Lower lobe of right lung (tissue), 2 donors: ENCODE measurements around the gene PIEZO2. TPM values are rescaled to one million over a fixed set of nuclear protein-coding genes. Genes with fewer than 3 reads are reported as not detected.

ENCODE experiments used
- ATAC-seq, 2 donors: fragments of 200-7000 bp; cut with Tn5 transposase; one replicate each; pipeline ENCODE4 v1.9.1; 2020 to 2022; ENCODE audit warnings: mild to moderate bottlenecking in 2 of 2, moderate library complexity in 2 of 2
- DNase-seq: peaks from one replicate; pipeline ENCODE4 v3.0.0-alpha.2; 2020
- H3K27ac ChIP-seq: fragments of 200-600 bp; one replicate; pipeline ENCODE4 v1.8.0; 2022
- H3K27me3 ChIP-seq: fragments of 200-600 bp; one replicate; pipeline ENCODE4 v1.8.0; 2022; ENCODE audit warnings: low read depth
- H3K36me3 ChIP-seq: fragments of 200-600 bp; one replicate; pipeline ENCODE4 v1.8.0; 2022; ENCODE audit warnings: mild to moderate bottlenecking
- H3K4me1 ChIP-seq: fragments of 200-600 bp; one replicate; pipeline ENCODE4 v1.8.0; 2022
- H3K4me3 ChIP-seq: fragments of 200-600 bp; one replicate; pipeline ENCODE4 v1.8.0; 2022; ENCODE audit warnings: mild to moderate bottlenecking
- H3K9me3 ChIP-seq: fragments of 200-600 bp; one replicate; pipeline ENCODE4 v1.8.0; 2022
- CTCF ChIP-seq: fragments of 200-600 bp; IDR thresholded peaks from one replicate; pipeline ENCODE4 v1.8.0; 2022; ENCODE audit warnings: antibody characterized with exemption, mild to moderate bottlenecking
- intact Hi-C: fragments of 100-400 bp; cut with DNase I; formaldehyde crosslinking; loops from one replicate; pipeline ENCODE4 v1.11.0; 2022
- total RNA-seq: library from RNA; stranded (reverse); fragmentation: NEBNext Ultra II Directional; extraction: Animal tissue kit (Norgen Biotek cat#: 25700); gene quantifications from one replicate; pipeline ENCODE4 v1.2.1, GENCODE V29; 2021
- donor health status: DM: no; HTN: yes; CAD: no; lungs with severe emphysema.

Gene PIEZO2
- total RNA-seq, 1 donor from 2014 or later = 11.1 TPM

- Histone ChIP-seq H3K27ac (no peak overlapping the region), H3K27me3 (no peaks in the 10 kb centered on the region), H3K36me3 (no peaks in the 10 kb centered on the region), H3K4me3 (no peak overlapping the region), H3K4me1 (no peaks in the 10 kb centered on the region), H3K9me3 (no peaks in the 10 kb centered on the region)
- ATAC-seq (no peak), DNase-seq (no peak)
- no peak for TF ChIP-seq CTCF
- intact Hi-C loops = no loop called here
Observed at GRCh38 chr18:10928011-10928771, 221.2 kb downstream of the PIEZO2 start.

GRCh38 chr18:10927286-10927992 is 221.9 kb downstream of the PIEZO2 start:
- intact Hi-C loops = no loop called here

DNA sequence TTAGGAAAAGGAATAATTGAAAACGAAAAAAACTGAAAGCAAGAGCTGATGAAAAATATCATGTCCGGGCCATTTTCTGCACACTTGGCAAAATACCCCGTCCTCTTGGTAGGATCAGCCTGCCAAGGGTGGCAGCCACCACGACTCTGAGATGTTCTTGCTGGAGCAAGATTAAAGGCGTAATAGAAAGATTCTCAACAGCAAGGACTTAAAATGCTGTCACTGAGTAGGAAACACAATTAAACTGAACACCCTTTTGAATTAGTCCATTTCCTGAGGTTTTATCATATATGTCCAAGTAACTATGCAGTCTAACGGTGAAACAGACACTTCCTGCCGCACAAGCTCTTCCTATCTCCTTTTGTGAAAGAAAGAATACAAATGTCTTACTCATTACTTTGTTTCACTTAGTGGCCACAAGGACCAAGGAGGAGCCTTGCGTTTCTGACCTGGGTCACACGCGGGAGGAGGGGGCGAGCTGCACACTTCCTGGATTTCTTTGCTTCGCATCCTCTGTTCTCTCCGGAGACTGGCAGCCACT is 222.7 kb downstream of the PIEZO2 start:
- H3K36me3 ChIP-seq = no peaks in the 10 kb centered on the region
- ATAC-seq (no peak), DNase-seq (no peak)
- no peaks in the 10 kb centered on the region for H3K4me1 ChIP-seq
- no peaks in the 10 kb centered on the region for H3K9me3 ChIP-seq
- H3K27ac ChIP-seq = peak overlapping the region; percentile 53
- no peaks in the 10 kb centered on the region for H3K27me3 ChIP-seq
- TF ChIP-seq CTCF = no peak
- no peak overlapping the region for H3K4me3 ChIP-seq
- intact Hi-C loops = no loop called here

More at GRCh38 chr18:10927286-10927992, 221.9 kb downstream of the PIEZO2 start:
- no peaks in the 10 kb centered on the region for H3K4me1 ChIP-seq
- H3K9me3 ChIP-seq = no peaks in the 10 kb centered on the region
- H3K27me3 ChIP-seq = no peaks in the 10 kb centered on the region
- ATAC-seq = peak in 1 of 2 donors; percentile 41
- H3K36me3 ChIP-seq = no peaks in the 10 kb centered on the region
- DNase-seq = no peak
- no peak for TF ChIP-seq CTCF
- H3K27ac ChIP-seq = peak overlapping the region; percentile 53
- H3K4me3 ChIP-seq = no peak overlapping the region

GRCh38 chr18:10924290-10924689 is 225.1 kb downstream of the PIEZO2 start:
- no peak for DNase-seq
- no peaks in the 10 kb centered on the region for H3K4me1 ChIP-seq

More at GRCh38 chr18:10924290-10924689, 225.1 kb downstream of the PIEZO2 start:
- no peaks in the 10 kb centered on the region for H3K36me3 ChIP-seq
- H3K27me3 ChIP-seq = no peaks in the 10 kb centered on the region
- H3K27ac ChIP-seq = no peak overlapping the region
- intact Hi-C loops = no loop called here
- TF ChIP-seq CTCF = no peak
- H3K9me3 ChIP-seq = no peaks in the 10 kb centered on the region
- no peak overlapping the region for H3K4me3 ChIP-seq
- no peak for ATAC-seq
